ENCODE results near the gene TMEM145.

Gene TMEM145

GRCh38 chr19:42370626-42371175 is 57.6 kb downstream of the TMEM145 start:
- DNase-seq (ENCODE audit: low read depth), result no peak
- no peak overlapping the region for H3K4me3 ChIP-seq (ENCODE audit: low read length)
- TF ChIP-seq CTCF (conservative IDR thresholded peaks at IDR 0.05; ENCODE audit: low read depth, low read length), result no peak

Measured in retinal pigment epithelial cell (primary cell).